HL-60/S4 treated with retinoic acid at 250 ng/mL for 4 days and 3 days (cell line): ENCODE measurements around the gene KRT75.
"Not testable (repeated sequence)": the region's sequence is repeated elsewhere in the genome, so short reads cannot be mapped to it uniquely, and the experiment has no call there.

ENCODE experiments used
- in situ Hi-C: fragments of 300-500 bp; cut with MboI; formaldehyde crosslinking; loops from 2 replicates; pipeline ENCODE4 v1.7.0; 2022; ENCODE audit warnings: low sequenced_read_pairs

The KRT75 gene

DNA sequence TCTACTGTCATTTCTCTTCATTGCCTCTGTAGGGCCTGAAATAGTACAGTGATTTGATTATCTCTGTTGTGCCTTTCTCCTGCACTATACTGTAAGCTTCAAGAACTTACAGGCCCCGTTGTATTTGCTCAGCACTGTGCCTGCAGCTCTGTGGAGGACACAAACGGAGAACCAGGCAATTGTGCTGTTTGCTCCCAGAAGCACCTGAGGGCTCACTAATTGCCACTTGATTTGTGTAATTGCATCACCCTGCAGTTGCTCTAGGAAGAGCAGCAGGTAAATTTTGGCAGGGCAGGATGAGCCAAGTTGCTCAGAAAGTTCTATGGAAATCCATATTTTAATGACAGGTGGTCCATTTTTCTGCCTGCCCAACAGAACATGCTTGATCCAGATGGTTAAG lies 16.4 kb downstream of the KRT75 start:
- in situ Hi-C loops, result no loop called here

DNA sequence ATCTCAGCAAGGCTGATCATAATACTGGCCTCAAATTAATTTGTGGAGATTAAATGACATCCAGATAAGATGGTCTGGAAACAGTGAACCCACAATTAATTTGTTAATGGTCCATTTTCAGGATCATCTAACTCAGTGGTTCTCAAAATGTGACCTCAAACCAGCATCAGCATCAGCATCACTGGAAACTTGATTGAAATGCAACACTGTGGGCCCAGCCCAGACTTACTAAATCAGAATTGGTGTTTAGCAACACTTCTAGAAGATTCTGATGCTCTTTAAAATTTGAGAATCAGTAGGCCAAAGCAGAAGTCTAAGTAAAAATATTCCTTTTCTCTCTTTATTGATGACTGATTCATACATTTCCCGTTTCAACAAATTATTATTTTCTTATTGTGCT lies 17.4 kb downstream of the KRT75 start:
- in situ Hi-C loops, result no loop called here

- in situ Hi-C loops, result no loop called here
Observed at GRCh38 chr12:52415870-52416750, 18.1 kb downstream of the KRT75 start.

- in situ Hi-C loops, result no loop called here
Observed at GRCh38 chr12:52414936-52415335, 19.2 kb downstream of the KRT75 start.

GRCh38 chr12:52413782-52414345 lies 20.3 kb downstream of the KRT75 start:
- in situ Hi-C loops, result no loop called here

DNA sequence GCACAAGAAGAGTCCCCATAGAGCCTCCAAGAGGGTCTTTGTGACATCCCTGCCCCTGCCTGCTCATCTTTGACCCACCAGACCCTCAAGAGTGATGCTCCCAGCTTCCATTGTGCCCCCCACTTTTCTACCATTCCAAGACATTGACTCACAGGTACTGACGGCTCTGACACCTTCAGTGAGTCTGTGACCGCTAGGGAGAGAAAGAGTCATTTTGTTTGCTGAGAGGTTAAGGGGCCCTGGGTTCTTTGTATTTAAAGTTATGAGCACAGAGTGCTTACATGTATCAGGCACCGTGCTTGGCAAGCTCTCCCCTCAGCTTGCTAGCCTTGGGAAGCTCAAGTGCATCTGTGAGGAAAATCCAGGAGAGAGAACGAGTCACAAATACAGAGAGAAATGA lies 21.0 kb downstream of the KRT75 start:
- in situ Hi-C loops, result no loop called here

DNA sequence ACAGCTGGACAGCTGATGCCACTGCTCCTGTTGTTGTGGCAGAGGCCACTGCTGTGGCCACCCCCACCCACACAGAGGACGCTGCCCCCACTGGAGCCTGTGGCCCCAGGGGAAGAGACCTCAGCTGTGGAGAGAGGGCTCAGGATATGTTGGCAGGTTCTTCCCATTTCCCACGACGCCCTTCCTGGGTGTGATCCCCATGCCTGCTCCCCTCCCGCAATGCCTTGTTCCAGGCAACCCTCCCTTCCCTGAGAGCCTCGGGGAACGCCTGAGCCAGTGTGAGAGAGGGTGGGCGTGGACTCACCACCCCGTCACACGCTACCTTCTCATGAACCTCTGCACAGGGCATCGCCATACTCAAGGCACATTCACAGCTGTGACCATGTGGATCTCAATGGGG lies 22.4 kb downstream of the KRT75 start:
- in situ Hi-C loops, result no loop called here

DNA sequence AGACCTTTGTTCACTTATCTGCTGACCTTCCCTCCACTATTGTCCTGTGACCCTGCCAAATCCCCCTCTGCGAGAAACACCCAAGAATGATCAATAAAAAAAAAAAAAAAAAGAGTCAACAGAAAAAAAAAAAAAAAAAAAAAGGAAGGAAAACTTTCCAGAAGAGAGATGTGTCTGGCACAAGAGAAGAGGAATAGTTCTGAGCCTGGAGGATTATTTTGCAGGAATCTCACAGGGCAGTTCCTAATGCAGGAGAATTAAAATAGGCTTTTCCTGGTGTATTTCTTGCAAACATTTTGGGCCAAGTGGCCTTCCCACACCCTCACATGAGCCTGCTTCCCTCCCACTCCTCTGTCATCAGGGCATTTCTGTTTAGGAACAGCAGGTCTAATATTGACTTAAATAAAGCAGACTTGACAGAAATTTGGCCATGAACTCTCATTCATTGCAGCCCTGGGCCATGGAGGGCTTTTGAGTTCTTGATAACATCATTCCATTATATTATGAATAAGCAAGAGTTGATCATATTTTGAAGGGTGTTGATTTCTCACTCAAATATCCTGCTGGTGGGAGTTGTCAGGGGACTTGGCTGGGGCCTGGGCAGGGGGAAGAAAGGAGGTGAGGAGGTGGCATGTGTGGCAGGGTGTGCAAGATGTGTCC lies 23.5 kb downstream of the KRT75 start:
- in situ Hi-C loops, result not testable (repeated sequence)

- in situ Hi-C loops, result no loop called here
Observed at GRCh38 chr12:52407918-52408317, 26.3 kb downstream of the KRT75 start.

DNA sequence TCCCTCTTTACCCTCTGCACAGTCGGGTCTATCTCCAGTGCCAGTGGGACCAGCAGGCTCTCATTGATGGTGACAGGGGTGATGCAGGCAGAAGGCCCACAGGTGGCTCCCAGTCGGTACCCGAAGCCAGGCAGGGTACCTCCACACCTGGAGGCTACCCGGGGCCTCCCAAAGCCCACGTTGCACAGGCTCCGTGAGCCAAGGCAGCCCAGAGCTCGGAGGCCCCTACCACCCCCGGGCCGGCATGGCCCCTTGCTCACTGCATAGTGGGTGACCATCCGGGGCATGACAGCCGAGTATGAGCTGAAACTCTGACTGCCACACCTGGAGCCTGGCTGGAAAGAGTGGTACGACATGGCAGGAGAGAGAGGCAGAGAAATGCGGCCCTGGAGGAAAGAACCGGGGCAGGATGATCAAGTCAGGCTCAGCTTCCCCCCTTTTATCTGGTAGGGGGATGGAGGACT lies 28.2 kb downstream of the KRT75 start, which contains the start of gene KRT82:
Gene KRT82 (minus strand): TSS at position 414 of the 464 bp plus-strand sequence. CDS start 58 bp downstream, at position 356.
- in situ Hi-C loops, result no loop called here

- in situ Hi-C loops, result no loop called here
Observed at GRCh38 chr12:52404951-52405350, 29.2 kb downstream of the KRT75 start.

DNA sequence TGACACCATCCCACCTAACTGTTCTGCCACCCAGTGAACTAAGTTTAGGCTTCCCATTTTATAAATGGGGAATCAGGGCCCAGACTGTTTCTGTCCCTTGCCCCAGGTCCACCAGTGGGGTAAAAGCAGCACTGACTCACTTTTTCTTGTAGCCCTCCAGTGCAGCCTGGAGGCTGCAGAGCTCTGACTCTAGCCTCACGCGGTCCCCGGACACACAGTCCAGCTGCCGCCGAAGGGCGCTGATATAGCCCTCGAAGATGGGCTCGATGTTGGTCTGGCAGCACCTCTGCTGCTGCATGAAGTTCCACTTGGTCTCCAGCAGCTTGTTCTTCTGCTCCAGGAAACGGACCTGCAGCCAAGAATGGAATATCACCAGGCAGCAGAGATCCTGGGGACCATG lies 30.6 kb downstream of the KRT75 start:
- in situ Hi-C loops, result no loop called here

- in situ Hi-C loops, result no loop called here
Observed at GRCh38 chr12:52402873-52403540, 31.2 kb downstream of the KRT75 start.

DNA sequence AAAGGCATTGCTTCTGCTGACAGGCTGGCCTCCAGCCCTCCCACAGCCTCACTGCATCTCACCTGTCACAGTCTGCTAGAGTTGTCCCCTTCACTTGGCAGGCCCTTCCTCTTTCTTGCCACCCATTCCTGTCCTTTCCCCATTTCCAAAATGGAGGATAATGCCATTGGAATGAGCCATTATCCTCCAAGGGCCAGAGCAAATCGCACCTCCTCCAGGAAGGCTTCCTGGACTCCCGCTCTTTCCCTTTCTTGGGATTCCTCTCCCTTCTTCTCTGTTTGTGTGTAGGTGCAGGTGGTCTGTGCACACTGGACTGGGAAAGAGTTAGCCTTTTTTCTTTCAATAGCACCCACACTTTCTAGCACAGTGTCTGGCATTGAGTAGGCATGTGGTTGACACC lies 31.8 kb downstream of the KRT75 start:
- in situ Hi-C loops, result no loop called here

GRCh38 chr12:52401926-52402325 lies 32.2 kb downstream of the KRT75 start:
- in situ Hi-C loops, result no loop called here

DNA sequence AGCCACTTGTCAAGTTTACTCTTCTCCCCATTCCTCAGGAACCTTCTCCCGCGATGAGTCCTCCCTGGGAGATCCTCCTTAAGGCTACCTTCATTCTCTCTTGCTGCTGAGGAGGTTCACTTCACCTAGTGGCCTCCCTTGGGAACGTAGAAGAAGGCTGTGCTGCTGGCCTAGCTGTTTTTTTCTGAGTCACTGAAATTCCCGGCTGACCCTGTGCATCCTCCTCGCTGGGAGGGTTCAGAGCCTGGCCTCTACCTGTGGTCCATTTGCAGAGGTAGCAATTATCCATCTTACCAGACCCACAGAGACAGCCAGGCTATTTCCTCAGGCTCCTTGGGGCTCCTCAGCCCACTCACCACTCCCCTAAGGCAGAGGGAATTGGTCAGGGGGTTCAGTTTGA lies 32.6 kb downstream of the KRT75 start:
- in situ Hi-C loops, result no loop called here

DNA sequence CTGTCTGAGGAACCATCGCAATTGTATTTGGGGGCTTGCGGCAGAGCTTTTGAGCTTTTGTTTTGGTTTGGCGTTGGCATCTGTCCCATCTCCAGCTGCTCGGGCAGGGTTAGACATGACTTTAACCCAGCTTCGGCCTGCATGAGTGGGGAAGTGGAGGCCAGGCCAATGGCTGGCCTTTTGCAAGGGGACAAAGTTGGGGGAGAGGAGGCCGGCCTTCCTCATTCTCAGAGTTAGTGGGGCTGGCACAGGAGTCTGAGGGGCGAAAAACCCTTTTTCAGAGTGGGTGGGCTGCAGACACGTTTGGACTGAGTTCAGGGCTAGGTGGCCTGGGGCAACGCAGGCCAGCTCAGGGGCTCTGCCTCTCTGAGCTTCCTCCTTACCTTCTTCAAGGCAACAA lies 33.3 kb downstream of the KRT75 start:
- in situ Hi-C loops, result no loop called here

DNA sequence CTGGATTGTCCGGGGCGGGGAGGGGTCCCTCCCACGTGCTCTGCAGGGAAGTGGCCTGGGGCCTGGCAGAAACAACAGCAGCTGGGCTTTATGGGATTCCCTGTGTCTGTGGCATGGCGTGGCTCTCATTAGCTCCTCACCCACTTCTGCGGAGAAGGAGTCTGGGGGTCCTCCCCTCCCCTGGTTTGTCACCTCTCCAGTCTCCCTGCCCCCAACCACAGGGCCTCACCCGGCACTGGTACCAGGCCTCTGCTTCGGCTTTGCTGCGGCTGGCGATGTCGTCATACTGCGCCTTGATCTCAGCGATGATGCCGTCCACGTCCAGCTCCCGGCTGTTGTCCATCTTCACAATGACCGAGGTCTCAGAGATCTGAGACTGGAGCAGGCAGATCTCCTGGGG lies 34.4 kb downstream of the KRT75 start:
- in situ Hi-C loops, result loop anchor here (25.0 kb wide), 2 partner anchors 463 to 588 kb away; no protein-coding TSS in a partner anchor

DNA sequence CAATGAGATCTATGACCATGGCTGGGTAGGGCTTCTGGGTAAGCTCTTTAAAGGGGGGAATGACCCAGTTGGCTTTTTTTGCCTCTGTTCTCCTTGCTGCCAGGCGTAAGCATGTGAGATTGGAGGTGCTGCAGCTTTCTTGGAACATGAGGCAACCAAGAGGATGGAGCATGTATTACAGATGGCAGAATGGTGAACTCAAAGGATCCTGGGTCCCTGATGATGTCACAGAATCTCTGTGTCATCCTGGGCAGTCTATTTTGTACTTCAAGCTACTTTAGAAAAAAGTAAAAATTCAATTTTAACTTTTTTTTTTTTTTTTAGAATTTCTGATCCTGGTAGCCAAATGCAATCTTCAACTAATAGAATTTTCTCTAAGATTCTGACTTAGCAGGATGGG lies 36.0 kb downstream of the KRT75 start:
- in situ Hi-C loops, result loop anchor here (25.0 kb wide), 2 partner anchors 464 to 589 kb away; no protein-coding TSS in a partner anchor

- in situ Hi-C loops, result loop anchor here (25.0 kb wide), 2 partner anchors 466 to 591 kb away; no protein-coding TSS in a partner anchor
Observed at GRCh38 chr12:52396656-52397055, 37.5 kb downstream of the KRT75 start.
